ENCODE data around the gene OOEP.

GRCh38 chr6:73369563-73369962 is at the start of gene OOEP:
- TF ChIP-seq CTCF (IDR thresholded peaks at IDR 0.05; ENCODE audit: low read depth, low read length, missing input control) (no peak), GABPA (IDR thresholded peaks at IDR 0.05 in 1 of 2, conservative IDR thresholded peaks at IDR 0.05 in 1 of 2) (no peak), TAF1 (conservative IDR thresholded peaks at IDR 0.05) (no peak), SP1 (IDR thresholded peaks at IDR 0.05) (no peak), RAD21 (IDR thresholded peaks at IDR 0.05) (no peak), JUND (IDR thresholded peaks at IDR 0.05) (no peak), ZBTB33 (IDR thresholded peaks at IDR 0.05) (no peak), MAX (IDR thresholded peaks at IDR 0.05) (no peak), REST (IDR thresholded peaks at IDR 0.05) (no peak), YY1 (IDR thresholded peaks at IDR 0.05) (no peak), RXRA (IDR thresholded peaks at IDR 0.05) (no peak), HNF4A (conservative IDR thresholded peaks at IDR 0.05) (no peak)

Measured in liver (tissue), 3 donors.